Uterus (tissue), 4 donors: Measurements from ENCODE around the gene UBE2QL1. TPM values are rescaled to one million over a fixed set of nuclear protein-coding genes. Genes with fewer than 3 reads are reported as not detected.

Experiments
- DNase-seq, 2 donors: peaks; one replicate each; pipeline ENCODE4 v3.0.0-alpha.2; 2019 to 2020
- H3K27ac ChIP-seq, 2 donors: fragments of 200-600 bp; sonication (generic); 1 replicate in 1 of 2; 2 replicates in 1 of 2; pipeline ENCODE4 v1.5.1; 2016 to 2018
- H3K27me3 ChIP-seq, 2 donors: fragments of 200-600 bp; sonication (generic); one replicate each; pipeline ENCODE4 v1.5.1; 2018 to 2019; ENCODE audit warnings: control low read depth in 1 of 2
- H3K36me3 ChIP-seq, 2 donors: fragments of 200-600 bp; sonication (generic); one replicate each; pipeline ENCODE4 v1.5.1; 2019; ENCODE audit warnings: control low read depth in 1 of 2
- H3K4me1 ChIP-seq, 2 donors: fragments of 200-600 bp; sonication (generic); one replicate each; pipeline ENCODE4 v1.5.1; 2018 to 2019; ENCODE audit warnings: control low read depth in 1 of 2
- H3K4me3 ChIP-seq, 2 donors: fragments of 200-600 bp; sonication (generic); 1 replicate in 1 of 2; 2 replicates in 1 of 2; pipeline ENCODE4 v1.5.1; 2018 to 2019; ENCODE audit warnings: mild to moderate bottlenecking in 1 of 2
- H3K9me3 ChIP-seq, 2 donors: fragments of 200-600 bp; sonication (generic); one replicate each; pipeline ENCODE4 v1.5.1; 2019; ENCODE audit warnings: control low read depth in 1 of 2
- CTCF ChIP-seq, 4 experiments: fragments of 200-600 bp in 2 of 4; fragments of 450-650 bp in 2 of 4; sonication (generic) in 2 of 4; IDR thresholded peaks; one replicate each; pipeline ENCODE4 v1.5.1; 2016 to 2019; ENCODE audit warnings: antibody characterized with exemption in 4 of 4, mild to moderate bottlenecking in 2 of 4, moderate library complexity in 1 of 4
- POLR2A ChIP-seq, 2 donors: fragments of 450-650 bp; IDR thresholded peaks; one replicate each; pipeline ENCODE4 v1.6.1; 2016; ENCODE audit warnings: antibody characterized with exemption in 2 of 2, mild to moderate bottlenecking in 1 of 2, moderate library complexity in 1 of 2
- intact Hi-C: fragments of 100-400 bp; cut with DNase I; formaldehyde crosslinking; loops from one replicate; pipeline ENCODE4 v1.15.1; 2023; ENCODE audit warnings: low total_unique reads
- total RNA-seq, 4 donors: library from RNA; depleted of rRNA in 3 of 4; stranded (reverse); fragments of >200 nt in 3 of 4; gene quantifications; one replicate each; pipeline versions ENCODE4 v1.1.0 to v1.2.4, GENCODE V29; 2014 to 2023
- donor health status: DM: yes; HTN: yes; CAD: no.

Gene UBE2QL1
- total RNA-seq, 4 donors from 2014 or later: 0.34 to 0.90 TPM; not detected in 2

GRCh38 chr5:6516823-6517222, 68.2 kb downstream of the UBE2QL1 start:
- intact Hi-C loops: no loop called here
- no peaks in the 10 kb centered on the region for H3K9me3 ChIP-seq
- H3K4me1 ChIP-seq: no peaks in the 10 kb centered on the region
- H3K4me3 ChIP-seq: peak overlapping the region in 1 of 2 donors; percentile 15
- DNase-seq: no peak
- no peaks in the 10 kb centered on the region for H3K36me3 ChIP-seq
- TF ChIP-seq POLR2A (IDR thresholded peaks at IDR 0.05) (no peak), CTCF (IDR thresholded peaks at IDR 0.05) (no peak)
- H3K27ac ChIP-seq: peak overlapping the region; percentile 29 to 65
- H3K27me3 ChIP-seq: no peaks in the 10 kb centered on the region

GRCh38 chr5:6517510-6517909, 68.9 kb downstream of the UBE2QL1 start:
- Histone ChIP-seq H3K27ac (peak overlapping the region; percentile 29 to 65), H3K27me3 (no peaks in the 10 kb centered on the region), H3K4me1 (no peaks in the 10 kb centered on the region), H3K4me3 (peak overlapping the region in 1 of 2 donors; percentile 15), H3K36me3 (no peaks in the 10 kb centered on the region), H3K9me3 (no peaks in the 10 kb centered on the region)
- no peak for DNase-seq
- intact Hi-C loops: no loop called here
- no peak for TF ChIP-seq POLR2A (IDR thresholded peaks at IDR 0.05)
- no peak for TF ChIP-seq CTCF (IDR thresholded peaks at IDR 0.05)

- TF ChIP-seq POLR2A (IDR thresholded peaks at IDR 0.05) (no peak), CTCF (IDR thresholded peaks at IDR 0.05) (no peak)
- H3K36me3 ChIP-seq: no peaks in the 10 kb centered on the region
- no peaks in the 10 kb centered on the region for H3K9me3 ChIP-seq
- H3K27me3 ChIP-seq: no peaks in the 10 kb centered on the region
- intact Hi-C loops: no loop called here
- no peaks in the 10 kb centered on the region for H3K4me1 ChIP-seq
- DNase-seq: no peak
- H3K4me3 ChIP-seq: no peak overlapping the region
- no peak overlapping the region for H3K27ac ChIP-seq
These were observed 69.8 kb downstream of the UBE2QL1 start for GRCh38 chr5:6518298-6519057.

- no peak for TF ChIP-seq CTCF (IDR thresholded peaks at IDR 0.05)
- TF ChIP-seq POLR2A (IDR thresholded peaks at IDR 0.05): no peak
- Histone ChIP-seq H3K9me3 (no peaks in the 10 kb centered on the region), H3K27me3 (no peaks in the 10 kb centered on the region), H3K4me1 (no peaks in the 10 kb centered on the region), H3K27ac (no peak overlapping the region), H3K36me3 (no peaks in the 10 kb centered on the region), H3K4me3 (no peak overlapping the region)
- intact Hi-C loops: no loop called here
- no peak for DNase-seq
These were observed 71.5 kb downstream of the UBE2QL1 start for GRCh38 chr5:6520201-6520600.

GRCh38 chr5:6522331-6522730, 73.7 kb downstream of the UBE2QL1 start:
- no peaks in the 10 kb centered on the region for H3K9me3 ChIP-seq
- intact Hi-C loops: no loop called here
- TF ChIP-seq CTCF (IDR thresholded peaks at IDR 0.05): no peak
- no peak for TF ChIP-seq POLR2A (IDR thresholded peaks at IDR 0.05)
- H3K4me1 ChIP-seq: no peaks in the 10 kb centered on the region
- H3K27ac ChIP-seq: no peak overlapping the region
- no peaks in the 10 kb centered on the region for H3K36me3 ChIP-seq
- H3K4me3 ChIP-seq: no peak overlapping the region
- no peak for DNase-seq
- H3K27me3 ChIP-seq: no peaks in the 10 kb centered on the region
